H1 (cell line): ENCODE measurements around the gene PRCP. TPM values are rescaled to one million over a fixed set of nuclear protein-coding genes. Genes with fewer than 3 reads are reported as not detected.

Experiments used
- CBX5 ChIP-seq: fragments of 300-800, 300-1000 bp; sonication (generic); IDR thresholded peaks from 2 replicates; pipeline ENCODE4 v1.7.1; 2016; ENCODE audit warnings: antibody characterized with exemption, low read length, low read depth
- CBX8 ChIP-seq: fragments of 300-800, 300-1000 bp; sonication (generic); IDR thresholded peaks from 2 replicates; pipeline ENCODE4 v1.7.1; 2016; ENCODE audit warnings: low read depth, low read length, borderline replicate concordance
- POLR2A ChIP-seq, 2 experiments: IDR thresholded peaks; 1 replicate in 1 of 2; 2 replicates in 1 of 2; pipeline ENCODE4 v1.6.1; 2011; ENCODE audit warnings: low read depth in 2 of 2, low read length in 2 of 2, mild to moderate bottlenecking in 2 of 2; ENCODE audit errors: control extremely low read depth in 1 of 2
- RAD21 ChIP-seq, 2 experiments: IDR thresholded peaks in 1 of 2; conservative IDR thresholded peaks in 1 of 2; 2 replicates each; pipeline ENCODE4 v1.6.1; 2011; ENCODE audit warnings: low read depth in 2 of 2, low read length in 2 of 2, improper control_type of control experiment in 1 of 2, inconsistent platforms in 1 of 2, mild to moderate bottlenecking in 1 of 2, moderate library complexity in 1 of 2
- polyA plus RNA-seq, 7 experiments: library from polyadenylated mRNA; depleted of rRNA in 3 of 7; stranded (reverse) in 5 of 7; unstranded in 2 of 7; fragments of >200 nt in 5 of 7; fragments of 200-250 nt in 2 of 7; gene quantifications; 1 replicate in 5 of 7; 2 replicates in 1 of 7; 4 replicates in 1 of 7; pipeline versions ENCODE4 v1.2.1 to v1.2.3, GENCODE V29; 2011 to 2013; ENCODE audit warnings: missing spikeins in 2 of 7, mixed read lengths in 2 of 7
- total RNA-seq: library from RNA; stranded (reverse); fragmentation: NEBNext Ultra II Directional; extraction: Animal tissue kit (Norgen Biotek cat#: 25700); gene quantifications from 2 replicates; pipeline ENCODE4 v1.2.1, GENCODE V29; 2021

The PRCP gene
- total and polyA plus RNA-seq, 2 of the 8 experiments (the other 6 are each of a cell fraction or from before 2014, with no cell fraction given): 63.8 to 84.4 TPM

- TF ChIP-seq CBX8: no peak
- no peak for TF ChIP-seq CBX5
- no peak for TF ChIP-seq RAD21 (IDR thresholded peaks at IDR 0.05 in 1 of 2, conservative IDR thresholded peaks at IDR 0.05 in 1 of 2; ENCODE audit: low read depth in 2 of 2, low read length in 2 of 2)
- TF ChIP-seq POLR2A (IDR thresholded peaks at IDR 0.05; ENCODE audit: control extremely low read depth in 1 of 2, low read depth in 2 of 2, low read length in 2 of 2): no peak
These were observed 109.3 kb downstream of the PRCP start (continued) for GRCh38 chr11:82790723-82791484.
